ENCODE measurements around the gene HOXA7. TPM values are rescaled to one million over a fixed set of nuclear protein-coding genes. Genes with fewer than 3 reads are reported as not detected.
A peak's percentile ranks its signal among the peaks of the same experiment; 100 is the strongest.

HOXA7 gene
- total RNA-seq, 2 donors from 2014 or later = not detected

DNA sequence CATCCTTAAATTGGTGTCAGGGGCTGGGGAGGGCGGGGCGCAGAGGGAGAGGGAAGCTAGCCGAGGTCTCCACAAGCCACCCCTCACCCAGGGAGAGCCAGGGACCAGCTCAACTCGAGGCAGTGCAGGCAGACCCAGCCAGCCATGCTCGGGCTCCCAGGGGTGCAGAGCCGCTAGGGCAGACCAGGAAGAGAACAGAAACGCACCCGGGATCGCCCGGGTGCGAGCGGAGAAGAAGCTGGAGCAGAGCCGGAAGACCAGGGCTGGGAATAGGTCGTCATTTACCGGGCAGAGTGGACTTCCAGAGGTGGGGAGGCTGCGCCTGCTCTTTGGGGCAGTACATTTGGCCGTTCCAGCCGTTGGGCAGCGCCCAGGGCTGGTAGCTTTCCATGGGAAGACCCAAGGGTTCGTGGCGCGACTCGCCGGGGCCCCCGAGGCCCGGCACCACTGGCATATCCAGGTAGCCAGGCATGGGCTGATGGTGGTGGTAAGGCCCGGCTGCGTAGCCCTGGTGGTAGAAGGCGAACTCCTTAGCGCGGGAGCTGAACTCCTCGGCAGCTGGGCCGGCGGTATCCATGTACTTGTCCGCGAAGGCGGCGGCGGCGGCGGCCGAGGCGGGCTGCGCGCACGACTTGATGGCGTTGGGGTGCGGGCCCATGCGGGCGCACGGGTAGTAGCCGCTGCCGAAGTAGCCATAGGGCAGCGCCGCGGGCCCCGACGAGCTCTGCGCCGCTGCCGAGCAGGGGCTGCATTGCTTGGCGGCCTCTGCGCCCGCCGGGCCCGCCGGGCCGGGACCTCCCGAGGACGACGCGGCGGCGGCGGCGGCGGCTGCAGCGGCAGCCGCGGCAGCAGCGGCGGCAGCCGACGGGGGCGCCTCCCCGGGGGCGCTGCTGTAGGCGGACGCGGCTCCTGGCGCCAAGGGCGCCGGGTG is 42.7 kb upstream of the HOXA7 start:
- peak overlapping the region; percentile 81 for H3K27ac Mint-ChIP-seq
- H3K36me3 Mint-ChIP-seq (ENCODE audit: insufficient read depth in 2 of 2) = no peaks in the 10 kb centered on the region
- H3K4me1 Mint-ChIP-seq (ENCODE audit: low read depth) = peaks cover 34% of the 10 kb centered on the region
- H3K9me3 Mint-ChIP-seq = no peaks in the 10 kb centered on the region
- ATAC-seq (replicated peaks in 1 of 2) (peak in 1 of 2 donors; percentile 18), DNase-seq (no peak)
- peaks cover 86% of the 10 kb centered on the region for H3K27me3 Mint-ChIP-seq (ENCODE audit: low read depth)
- H3K4me3 Mint-ChIP-seq = peak overlapping the region; percentile 58 to 74

DNA sequence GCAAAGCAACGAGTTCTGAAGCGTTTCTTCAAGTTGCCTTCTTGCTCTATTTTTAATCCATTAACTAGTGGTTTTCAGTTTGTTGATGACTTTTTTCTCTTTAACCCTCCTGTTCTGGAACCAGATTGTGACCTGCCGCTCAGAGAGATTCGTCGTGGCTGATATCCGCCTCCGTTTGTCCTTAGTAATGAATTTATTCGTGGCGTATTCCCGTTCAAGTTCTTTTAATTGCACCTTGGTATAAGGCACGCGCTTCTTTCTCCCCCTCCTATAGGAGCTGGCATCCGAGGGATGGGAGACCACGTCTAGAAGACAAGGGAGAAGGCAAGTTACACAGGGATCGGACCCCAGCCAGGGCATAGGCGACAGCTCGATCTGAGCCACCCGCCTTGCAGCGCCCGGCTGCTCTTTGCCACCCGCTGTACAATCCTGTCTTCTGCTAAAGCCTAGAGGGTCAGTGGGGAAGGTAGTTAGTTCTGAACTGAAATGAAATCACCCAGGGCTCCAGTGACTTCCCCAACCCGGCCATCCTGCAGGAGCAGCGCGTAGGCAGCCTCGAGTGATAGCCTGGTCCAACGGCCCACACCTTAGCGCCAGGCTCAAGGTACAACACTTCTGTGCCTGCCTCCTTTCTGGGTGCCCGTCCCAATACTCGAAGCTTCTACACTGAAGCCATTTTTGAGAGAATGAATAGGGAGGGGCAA is 41.8 kb upstream of the HOXA7 start:
- H3K27me3 Mint-ChIP-seq (ENCODE audit: low read depth) = peaks cover 87% of the 10 kb centered on the region
- no peak for ATAC-seq (replicated peaks in 1 of 2)
- peak overlapping the region in 1 of 2 donors; percentile 28 for H3K4me3 Mint-ChIP-seq

DNA sequence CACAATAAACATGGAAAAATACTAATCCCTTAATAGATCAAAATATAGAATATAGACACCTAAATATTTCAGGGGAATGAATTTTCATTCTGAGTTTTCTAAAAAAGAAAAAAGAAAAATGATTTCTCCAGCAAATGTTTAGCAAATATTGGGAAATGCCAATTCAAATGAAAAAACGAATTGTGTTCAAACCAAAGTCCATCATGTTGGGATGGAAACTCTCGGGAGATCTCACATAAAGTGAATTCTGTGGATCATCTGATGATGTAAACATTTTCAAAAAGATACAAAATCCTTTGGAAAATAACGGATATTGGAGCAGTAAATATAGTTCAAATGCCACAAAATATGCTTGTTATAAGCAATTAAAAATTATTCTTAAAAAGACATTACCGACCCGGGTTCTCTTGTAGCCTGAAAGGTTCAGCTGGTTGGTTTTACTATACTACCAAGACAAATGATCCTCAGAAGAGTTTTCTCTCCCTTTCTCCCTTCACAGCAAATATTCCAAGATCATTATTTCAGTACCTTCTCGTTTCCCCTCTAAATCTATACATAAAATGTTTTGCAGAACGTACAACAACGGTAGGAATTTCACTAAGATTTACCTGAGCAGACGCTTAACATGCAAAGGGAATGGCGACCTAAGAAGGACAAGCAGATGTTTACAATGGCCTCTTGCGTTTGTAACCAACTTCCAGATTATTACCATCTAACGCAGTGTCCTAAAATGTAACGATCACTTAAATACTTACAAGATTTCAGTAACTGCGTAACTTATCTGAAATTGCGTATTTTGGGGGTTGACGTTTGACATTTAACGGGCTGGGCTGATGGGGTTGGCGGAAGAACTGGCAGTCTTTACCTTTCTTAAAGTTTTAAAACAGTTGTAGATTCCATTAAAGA is 40.9 kb upstream of the HOXA7 start:
- H3K4me3 Mint-ChIP-seq = no peak overlapping the region
- H3K36me3 Mint-ChIP-seq (ENCODE audit: insufficient read depth in 2 of 2) = no peaks in the 10 kb centered on the region
- ATAC-seq (replicated peaks in 1 of 2) (no peak), DNase-seq (no peak)
- peaks cover 81% of the 10 kb centered on the region for H3K27me3 Mint-ChIP-seq (ENCODE audit: low read depth)
- H3K9me3 Mint-ChIP-seq = no peaks in the 10 kb centered on the region
- peak overlapping the region; percentile 1 for H3K27ac Mint-ChIP-seq
- H3K4me1 Mint-ChIP-seq (ENCODE audit: low read depth) = peaks cover 44% of the 10 kb centered on the region

More for the DNA sequence above, 41.8 kb upstream of the HOXA7 start:
- H3K27ac Mint-ChIP-seq = no peak overlapping the region
- peaks cover 42% of the 10 kb centered on the region for H3K4me1 Mint-ChIP-seq (ENCODE audit: low read depth)
- no peak for DNase-seq
- H3K9me3 Mint-ChIP-seq = no peaks in the 10 kb centered on the region
- no peaks in the 10 kb centered on the region for H3K36me3 Mint-ChIP-seq (ENCODE audit: insufficient read depth in 2 of 2)

DNA sequence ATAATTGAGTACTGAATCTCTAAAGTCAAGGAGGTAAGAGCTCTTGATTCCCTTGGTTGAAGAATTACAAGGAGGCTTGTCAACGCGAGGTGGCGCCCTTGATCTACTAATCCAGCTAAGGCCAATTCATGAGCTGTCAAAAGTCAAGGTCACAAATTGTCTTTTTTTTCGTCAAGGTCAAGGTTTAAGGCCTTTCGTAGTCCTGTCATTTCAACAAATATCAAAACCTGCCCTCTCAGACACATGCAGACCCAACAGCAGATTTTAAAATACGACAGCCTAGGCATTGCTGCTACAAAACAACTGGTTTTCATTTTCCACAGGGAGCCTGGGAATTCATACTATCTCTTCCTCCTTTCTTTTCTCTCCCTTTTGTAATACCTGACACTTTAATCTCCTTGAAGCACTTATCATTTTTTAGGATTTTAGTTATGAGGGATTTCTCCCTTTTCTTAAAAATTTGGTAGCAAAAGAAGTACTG is 39.9 kb upstream of the HOXA7 start:
- DNase-seq = peak; percentile 85
- H3K9me3 Mint-ChIP-seq = no peaks in the 10 kb centered on the region
- H3K4me1 Mint-ChIP-seq (ENCODE audit: low read depth) = peaks cover 35% of the 10 kb centered on the region
- ATAC-seq (replicated peaks in 1 of 2) = peak; percentile 43 to 49
- H3K36me3 Mint-ChIP-seq (ENCODE audit: insufficient read depth in 2 of 2) = no peaks in the 10 kb centered on the region
- peak overlapping the region; percentile 85 for H3K27ac Mint-ChIP-seq
- H3K4me3 Mint-ChIP-seq = no peak overlapping the region
- H3K27me3 Mint-ChIP-seq (ENCODE audit: low read depth) = peaks cover 80% of the 10 kb centered on the region

GRCh38 chr7:27194686-27195379 is 38.4 kb upstream of the HOXA7 start:
- Mint-ChIP-seq H3K27me3 (ENCODE audit: low read depth) (peaks cover 85% of the 10 kb centered on the region), H3K4me3 (no peak overlapping the region)
- DNase-seq = no peak

DNA sequence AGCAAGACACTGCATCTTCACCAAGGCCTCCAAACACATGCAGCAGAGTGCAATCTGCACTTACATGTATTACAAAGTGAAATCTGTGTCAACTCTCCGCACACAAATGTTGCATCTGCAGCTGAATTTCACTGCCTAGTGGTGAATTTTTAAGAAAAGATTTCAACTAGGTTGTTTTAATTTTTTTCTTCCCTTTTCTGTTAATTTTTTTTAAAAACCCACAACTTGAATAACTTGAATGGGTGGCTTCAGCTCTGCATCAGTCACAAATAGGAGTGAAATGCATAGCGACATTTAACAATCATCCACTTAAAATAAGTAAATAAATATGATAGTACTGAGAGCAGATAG is 37.5 kb upstream of the HOXA7 start:
- H3K27ac Mint-ChIP-seq = no peak overlapping the region
- H3K27me3 Mint-ChIP-seq (ENCODE audit: low read depth) = peaks cover 92% of the 10 kb centered on the region
- H3K4me1 Mint-ChIP-seq (ENCODE audit: low read depth) = peaks cover 32% of the 10 kb centered on the region
- DNase-seq (no peak), ATAC-seq (replicated peaks in 1 of 2) (no peak)
- H3K36me3 Mint-ChIP-seq (ENCODE audit: insufficient read depth in 2 of 2) = no peaks in the 10 kb centered on the region
- peak overlapping the region; percentile 42 to 51 for H3K4me3 Mint-ChIP-seq
- H3K9me3 Mint-ChIP-seq = no peaks in the 10 kb centered on the region

More at GRCh38 chr7:27194686-27195379, 38.4 kb upstream of the HOXA7 start:
- no peak for ATAC-seq (replicated peaks in 1 of 2)
- H3K36me3 Mint-ChIP-seq (ENCODE audit: insufficient read depth in 2 of 2) = no peaks in the 10 kb centered on the region
- H3K27ac Mint-ChIP-seq = no peak overlapping the region
- H3K4me1 Mint-ChIP-seq (ENCODE audit: low read depth) = peaks cover 29% of the 10 kb centered on the region
- no peaks in the 10 kb centered on the region for H3K9me3 Mint-ChIP-seq

- Mint-ChIP-seq H3K4me1 (ENCODE audit: low read depth) (peaks cover 34% of the 10 kb centered on the region), H3K27me3 (ENCODE audit: low read depth) (peaks cover 92% of the 10 kb centered on the region), H3K9me3 (no peaks in the 10 kb centered on the region), H3K27ac (no peak overlapping the region), H3K36me3 (ENCODE audit: insufficient read depth in 2 of 2) (no peaks in the 10 kb centered on the region), H3K4me3 (peak overlapping the region; percentile 42 to 51)
- DNase-seq = no peak
- ATAC-seq (replicated peaks in 1 of 2) = no peak
These were observed 37.0 kb upstream of the HOXA7 start for GRCh38 chr7:27193335-27194001.

DNA sequence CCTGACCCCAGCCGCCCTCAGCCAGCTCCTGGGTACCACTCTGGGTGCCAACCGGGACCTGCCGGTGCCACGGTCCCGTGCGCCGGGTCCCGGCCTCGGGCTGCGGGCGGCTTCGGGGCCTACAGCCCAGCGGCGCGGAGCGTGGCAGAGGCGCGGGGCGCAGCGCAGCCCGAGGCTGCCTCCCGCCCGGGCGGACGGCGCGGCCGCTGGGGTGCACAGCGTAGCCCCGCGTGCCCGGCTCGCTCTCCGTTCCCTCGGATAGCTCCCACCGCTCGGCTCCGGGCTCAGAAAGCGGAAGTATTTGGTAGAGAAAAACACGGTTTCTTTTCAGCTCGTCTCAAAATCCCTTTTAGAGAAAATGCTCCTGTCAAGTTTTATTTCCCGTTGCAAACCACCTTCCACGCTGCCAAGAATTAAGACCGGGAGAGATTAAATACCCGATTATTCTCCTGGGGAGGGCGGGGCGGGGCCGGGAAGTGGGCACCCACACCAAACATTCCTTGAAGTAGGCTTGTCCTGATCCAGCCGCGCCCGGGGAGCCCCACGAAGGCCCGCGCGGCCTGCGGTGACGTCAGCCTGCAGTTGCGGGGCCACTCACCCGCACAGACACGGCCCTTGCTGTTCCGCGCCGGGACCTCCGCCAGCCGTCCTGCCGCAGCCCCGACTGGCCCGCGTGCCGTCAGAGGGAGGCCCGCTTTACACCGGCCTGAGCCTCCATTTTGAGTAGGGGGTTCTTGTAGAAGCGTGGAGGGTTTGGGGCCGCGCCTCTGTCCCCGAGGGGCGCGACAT is 36.3 kb upstream of the HOXA7 start:
- Mint-ChIP-seq H3K4me3 (peak overlapping the region; percentile 73 to 75), H3K27ac (no peak overlapping the region), H3K27me3 (ENCODE audit: low read depth) (peaks cover 92% of the 10 kb centered on the region), H3K9me3 (no peaks in the 10 kb centered on the region), H3K4me1 (ENCODE audit: low read depth) (peaks cover 36% of the 10 kb centered on the region), H3K36me3 (ENCODE audit: insufficient read depth in 2 of 2) (no peaks in the 10 kb centered on the region)
- ATAC-seq (replicated peaks in 1 of 2) = peak; percentile 51 to 58
- DNase-seq = no peak

GRCh38 chr7:27191833-27192545 is 35.5 kb upstream of the HOXA7 start:
- peak overlapping the region; percentile 73 to 75 for H3K4me3 Mint-ChIP-seq
- peak in 1 of 2 donors; percentile 10 for ATAC-seq (replicated peaks in 1 of 2)
- peaks cover 41% of the 10 kb centered on the region for H3K4me1 Mint-ChIP-seq (ENCODE audit: low read depth)
- no peaks in the 10 kb centered on the region for H3K36me3 Mint-ChIP-seq (ENCODE audit: insufficient read depth in 2 of 2)
- no peak for DNase-seq
- peaks cover 92% of the 10 kb centered on the region for H3K27me3 Mint-ChIP-seq (ENCODE audit: low read depth)
- H3K9me3 Mint-ChIP-seq = no peaks in the 10 kb centered on the region
- H3K27ac Mint-ChIP-seq = no peak overlapping the region

DNA sequence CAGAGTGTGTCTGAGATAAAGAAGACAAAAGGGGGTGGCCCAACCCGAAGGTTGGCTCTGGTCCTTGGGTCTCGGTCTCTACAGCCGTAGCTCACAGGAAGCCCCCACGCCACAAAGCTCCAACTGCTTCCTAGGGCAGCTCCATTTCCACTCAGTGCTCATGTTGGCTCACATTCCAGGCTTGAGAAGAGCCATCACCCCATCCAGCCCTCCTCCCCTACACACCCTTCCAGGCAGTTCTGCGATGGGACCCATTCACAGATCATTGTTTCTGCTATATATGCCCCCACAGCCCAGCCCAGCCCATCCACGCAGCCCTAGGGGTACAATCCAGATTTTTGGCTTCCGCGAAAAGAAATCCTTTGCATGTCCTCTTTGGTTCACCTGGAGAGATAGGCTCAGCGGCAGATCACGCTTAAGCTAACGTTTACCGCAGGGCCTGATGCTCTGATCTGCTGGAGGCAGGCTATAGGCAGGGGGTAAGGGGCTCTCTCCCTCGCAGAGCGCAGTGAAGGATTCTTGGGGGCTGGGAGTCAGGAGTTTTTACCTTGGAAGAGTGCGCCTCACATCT is 34.8 kb upstream of the HOXA7 start:
- H3K4me3 Mint-ChIP-seq = no peak overlapping the region
- no peak for DNase-seq

More for the DNA sequence above, 34.8 kb upstream of the HOXA7 start:
- H3K27me3 Mint-ChIP-seq (ENCODE audit: low read depth) = peaks cover 92% of the 10 kb centered on the region
- no peak for ATAC-seq (replicated peaks in 1 of 2)
- no peak overlapping the region for H3K27ac Mint-ChIP-seq
- H3K9me3 Mint-ChIP-seq = no peaks in the 10 kb centered on the region
- peaks cover 43% of the 10 kb centered on the region for H3K4me1 Mint-ChIP-seq (ENCODE audit: low read depth)
- H3K36me3 Mint-ChIP-seq (ENCODE audit: insufficient read depth in 2 of 2) = no peaks in the 10 kb centered on the region
